Brain pericyte (primary cell): ENCODE measurements around the gene IL17RE.
"Not testable (repeated sequence)": the region's sequence is repeated elsewhere in the genome, so short reads cannot be mapped to it uniquely, and the experiment has no call there.

Source experiments
- DNase-seq: peaks from one replicate; pipeline ENCODE4 v3.0.0-alpha.2; 2012; ENCODE audit warnings: low read depth, low spot score

Gene IL17RE

DNA sequence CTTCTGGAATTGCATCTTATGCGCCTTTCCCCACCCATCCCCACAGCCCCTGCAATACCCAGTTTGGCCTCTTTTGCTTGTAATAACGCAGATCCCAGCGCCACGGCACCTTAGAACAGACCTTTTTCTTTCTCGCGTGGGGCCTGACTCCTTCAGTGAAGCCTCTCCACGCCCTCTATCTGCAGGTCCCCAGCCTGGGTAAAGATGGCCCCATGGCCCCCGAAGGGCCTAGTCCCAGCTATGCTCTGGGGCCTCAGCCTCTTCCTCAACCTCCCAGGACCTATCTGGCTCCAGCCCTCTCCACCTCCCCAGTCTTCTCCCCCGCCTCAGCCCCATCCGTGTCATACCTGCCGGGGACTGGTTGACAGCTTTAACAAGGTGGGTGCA is 31.6 kb downstream of the IL17RE start:
- no peak for DNase-seq

DNA sequence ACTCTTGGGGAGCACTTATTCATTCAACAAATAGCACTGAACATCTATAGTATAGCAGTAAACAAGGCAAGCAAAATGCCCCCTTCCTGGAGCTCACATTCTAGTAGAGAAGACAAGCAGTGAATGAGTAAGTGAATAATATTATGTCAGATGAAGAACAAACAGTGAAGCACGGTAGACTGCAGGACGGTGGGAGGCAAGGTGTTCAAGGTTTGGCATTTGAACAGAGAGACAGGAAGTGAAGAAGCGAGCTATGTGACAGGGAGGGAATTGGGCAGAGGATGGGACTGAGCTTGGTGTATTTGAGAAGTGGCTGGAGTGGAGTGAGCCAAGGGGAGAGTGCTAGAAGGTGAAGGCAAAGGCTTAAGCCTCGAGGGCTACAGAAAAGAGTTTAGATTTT is 32.3 kb downstream of the IL17RE start:
- no peak for DNase-seq

DNA sequence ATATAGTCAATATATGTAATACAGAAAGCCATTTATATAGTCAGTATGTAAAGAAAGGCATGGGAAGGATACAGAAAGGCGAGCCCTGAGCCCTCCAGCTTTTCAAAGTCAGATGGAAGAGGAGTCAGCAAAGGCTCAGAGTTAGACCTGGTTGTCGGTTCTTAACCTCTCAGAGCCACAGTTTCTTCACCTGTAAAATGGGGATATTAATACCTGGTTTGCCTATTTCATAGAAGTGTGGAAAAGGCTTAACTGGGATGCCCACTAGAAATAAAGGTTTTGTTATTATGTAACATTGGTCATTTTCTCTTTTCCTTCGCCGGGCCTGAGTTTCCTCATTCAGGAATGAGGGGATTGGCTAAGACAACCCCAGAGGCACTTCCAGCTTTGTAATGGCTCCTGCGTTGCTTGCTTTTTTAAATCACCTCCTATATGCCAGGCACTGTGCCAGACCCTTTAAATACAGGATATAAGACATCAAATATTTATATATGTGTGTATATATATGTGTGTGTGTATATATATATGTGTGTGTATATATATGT is 33.4 kb downstream of the IL17RE start:
- DNase-seq = no peak

DNA sequence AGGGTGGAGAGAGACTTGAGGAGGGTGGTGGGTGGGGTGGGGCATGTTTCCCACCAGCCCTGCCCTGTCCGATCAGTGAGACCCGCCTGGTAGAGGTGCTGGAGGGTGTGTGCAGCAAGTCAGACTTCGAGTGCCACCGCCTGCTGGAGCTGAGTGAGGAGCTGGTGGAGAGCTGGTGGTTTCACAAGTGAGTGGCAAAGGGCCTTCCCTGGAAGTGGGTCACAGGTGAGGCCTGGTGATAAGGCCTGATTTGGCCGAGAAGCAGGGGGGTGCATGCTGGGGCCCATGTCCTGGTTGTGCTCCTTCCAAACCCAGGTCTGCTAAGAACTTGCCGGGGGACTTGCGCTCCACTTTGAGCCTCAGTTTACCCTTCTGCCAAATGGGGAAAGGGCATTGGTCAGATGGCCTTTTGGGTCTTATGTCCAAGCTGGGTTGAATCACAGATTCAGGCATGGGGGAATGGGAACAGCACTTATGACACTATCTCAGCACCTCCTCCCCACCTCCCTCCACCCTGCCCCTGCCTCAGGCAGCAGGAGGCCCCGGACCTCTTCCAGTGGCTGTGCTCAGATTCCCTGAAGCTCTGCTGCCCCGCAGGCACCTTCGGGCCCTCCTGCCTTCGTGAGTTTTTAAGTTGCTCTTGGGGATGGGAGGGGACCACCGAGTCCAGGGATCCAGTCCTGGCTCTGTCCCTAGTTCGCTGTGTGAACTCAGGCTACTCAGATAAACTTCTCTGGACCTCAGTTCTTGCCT is 35.0 kb downstream of the IL17RE start:
- no peak for DNase-seq

DNA sequence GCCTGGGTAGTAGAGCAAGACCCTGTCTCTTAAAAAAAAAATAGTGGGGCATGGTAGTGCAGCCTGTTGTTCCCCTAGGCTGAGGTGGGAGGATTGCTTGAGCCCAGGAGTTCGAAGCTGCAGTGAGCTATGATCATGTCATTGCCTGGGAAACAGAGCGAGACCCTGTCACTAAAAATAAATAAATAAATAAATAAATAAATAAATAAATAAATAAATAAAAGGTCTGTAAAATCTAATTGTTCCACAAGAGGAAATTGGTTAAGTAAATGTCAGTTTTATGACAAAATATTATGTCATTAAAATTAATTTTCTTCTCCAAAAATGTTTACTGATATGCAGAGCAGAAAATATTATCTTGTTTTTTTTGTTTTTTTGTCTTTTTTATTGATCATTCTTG is 36.3 kb downstream of the IL17RE start:
- DNase-seq = no peak

DNA sequence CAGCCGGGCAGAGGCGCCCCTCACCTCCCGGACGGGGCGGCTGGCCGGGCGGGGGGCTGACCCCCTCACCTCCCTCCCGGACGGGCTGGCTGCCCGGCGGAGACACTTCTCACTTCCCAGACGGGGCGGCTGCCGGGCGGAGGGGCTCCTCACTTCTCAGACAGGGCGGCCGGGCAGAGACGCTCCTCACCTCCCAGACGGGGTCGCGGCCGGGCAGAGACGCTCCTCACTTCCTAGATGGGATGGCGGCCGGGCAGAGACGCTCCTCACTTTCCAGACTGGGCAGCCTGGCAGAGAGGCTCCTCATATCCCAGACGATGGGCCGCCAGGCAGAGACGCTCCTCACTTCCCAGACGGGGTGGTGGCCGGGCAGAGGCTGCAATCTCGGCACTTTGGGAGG is 37.3 kb downstream of the IL17RE start:
- DNase-seq = not testable (repeated sequence)

DNA sequence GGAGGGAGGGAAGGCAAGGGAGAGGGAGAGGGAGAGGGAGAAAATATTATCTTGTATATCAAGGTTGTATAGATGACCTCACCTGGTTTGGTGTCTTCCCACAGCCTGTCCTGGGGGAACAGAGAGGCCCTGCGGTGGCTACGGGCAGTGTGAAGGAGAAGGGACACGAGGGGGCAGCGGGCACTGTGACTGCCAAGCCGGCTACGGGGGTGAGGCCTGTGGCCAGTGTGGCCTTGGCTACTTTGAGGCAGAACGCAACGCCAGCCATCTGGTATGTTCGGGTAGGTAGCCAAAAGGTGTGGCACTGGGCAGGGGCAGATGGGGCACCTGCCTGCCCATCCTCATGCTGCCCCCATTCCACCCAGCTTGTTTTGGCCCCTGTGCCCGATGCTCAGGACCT is 38.1 kb downstream of the IL17RE start:
- DNase-seq = no peak

DNA sequence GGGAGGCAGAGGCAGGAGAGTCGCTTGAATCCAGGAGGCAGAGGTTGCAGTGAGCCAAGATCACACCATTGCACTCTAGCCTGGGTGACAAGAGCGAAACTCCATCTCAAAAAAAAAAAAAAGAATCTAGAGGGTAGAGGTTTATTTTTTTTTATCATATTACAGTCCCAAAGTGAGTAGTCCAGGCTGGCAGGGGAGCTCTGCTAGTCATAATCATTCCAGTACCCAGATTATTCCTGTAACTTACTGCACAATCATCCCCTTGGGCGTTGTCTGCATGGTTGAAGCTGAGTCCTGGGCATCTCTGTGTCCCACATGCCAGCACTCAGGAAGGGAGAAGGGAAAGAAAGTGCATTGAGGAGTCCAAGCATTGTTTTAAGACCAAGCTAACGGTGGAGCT is 39.5 kb downstream of the IL17RE start:
- DNase-seq = no peak

DNA sequence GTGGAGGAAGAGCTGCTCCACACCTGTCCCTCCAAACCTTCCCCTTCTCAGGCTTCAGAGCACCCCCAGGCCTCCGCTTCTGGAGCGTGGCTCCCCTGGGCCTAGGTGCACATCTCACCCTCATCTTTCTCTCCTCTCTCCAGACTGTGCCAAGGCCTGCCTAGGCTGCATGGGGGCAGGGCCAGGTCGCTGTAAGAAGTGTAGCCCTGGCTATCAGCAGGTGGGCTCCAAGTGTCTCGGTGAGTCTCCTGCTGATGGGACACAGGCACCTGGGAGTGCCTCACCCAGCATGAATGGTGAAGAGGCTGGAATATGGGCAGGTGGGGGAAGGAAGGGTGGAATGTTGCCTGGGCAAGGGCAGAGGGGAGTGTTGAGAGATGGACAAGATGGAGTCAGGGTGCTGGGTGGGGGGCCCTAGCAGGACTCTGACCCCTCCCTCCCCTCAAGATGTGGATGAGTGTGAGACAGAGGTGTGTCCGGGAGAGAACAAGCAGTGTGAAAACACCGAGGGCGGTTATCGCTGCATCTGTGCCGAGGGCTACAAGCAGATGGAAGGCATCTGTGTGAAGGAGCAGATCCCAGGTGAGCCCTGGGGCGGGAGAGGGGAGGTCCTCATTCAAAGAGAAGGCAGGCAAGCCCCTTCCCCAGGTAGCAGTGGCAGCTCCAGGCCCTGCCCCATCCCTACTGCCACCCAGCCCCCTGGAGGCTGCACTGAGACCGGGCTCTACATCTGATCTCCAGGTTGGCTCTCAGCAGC is 40.5 kb downstream of the IL17RE start:
- DNase-seq = no peak

DNA sequence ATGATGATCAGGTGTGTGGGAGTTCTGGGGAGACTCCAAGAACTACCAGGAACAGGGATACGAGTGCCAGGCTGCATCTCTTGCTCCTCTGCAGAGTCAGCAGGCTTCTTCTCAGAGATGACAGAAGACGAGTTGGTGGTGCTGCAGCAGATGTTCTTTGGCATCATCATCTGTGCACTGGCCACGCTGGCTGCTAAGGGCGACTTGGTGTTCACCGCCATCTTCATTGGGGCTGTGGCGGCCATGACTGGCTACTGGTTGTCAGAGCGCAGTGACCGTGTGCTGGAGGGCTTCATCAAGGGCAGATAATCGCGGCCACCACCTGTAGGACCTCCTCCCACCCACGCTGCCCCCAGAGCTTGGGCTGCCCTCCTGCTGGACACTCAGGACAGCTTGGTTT is 41.6 kb downstream of the IL17RE start:
- DNase-seq = no peak

DNA sequence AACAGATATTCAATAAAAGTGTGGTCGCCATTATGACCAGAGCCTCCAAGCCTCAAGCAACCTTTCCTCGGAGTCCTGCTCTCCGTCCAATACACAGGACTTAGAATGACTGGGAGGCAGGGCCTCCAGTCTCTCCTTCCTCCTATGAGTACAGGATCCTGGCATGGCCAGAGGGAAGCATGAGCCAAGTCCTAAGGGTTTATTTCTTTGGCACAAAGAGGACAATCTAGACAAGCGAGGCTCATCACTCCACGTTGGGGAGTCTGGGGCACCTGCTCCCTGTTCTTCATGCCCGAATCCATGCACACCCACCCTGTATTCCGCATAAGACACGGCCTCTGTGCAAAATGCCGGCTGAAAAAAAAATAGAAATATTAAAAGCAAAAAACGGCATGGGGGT is 42.7 kb downstream of the IL17RE start:
- DNase-seq = no peak

DNA sequence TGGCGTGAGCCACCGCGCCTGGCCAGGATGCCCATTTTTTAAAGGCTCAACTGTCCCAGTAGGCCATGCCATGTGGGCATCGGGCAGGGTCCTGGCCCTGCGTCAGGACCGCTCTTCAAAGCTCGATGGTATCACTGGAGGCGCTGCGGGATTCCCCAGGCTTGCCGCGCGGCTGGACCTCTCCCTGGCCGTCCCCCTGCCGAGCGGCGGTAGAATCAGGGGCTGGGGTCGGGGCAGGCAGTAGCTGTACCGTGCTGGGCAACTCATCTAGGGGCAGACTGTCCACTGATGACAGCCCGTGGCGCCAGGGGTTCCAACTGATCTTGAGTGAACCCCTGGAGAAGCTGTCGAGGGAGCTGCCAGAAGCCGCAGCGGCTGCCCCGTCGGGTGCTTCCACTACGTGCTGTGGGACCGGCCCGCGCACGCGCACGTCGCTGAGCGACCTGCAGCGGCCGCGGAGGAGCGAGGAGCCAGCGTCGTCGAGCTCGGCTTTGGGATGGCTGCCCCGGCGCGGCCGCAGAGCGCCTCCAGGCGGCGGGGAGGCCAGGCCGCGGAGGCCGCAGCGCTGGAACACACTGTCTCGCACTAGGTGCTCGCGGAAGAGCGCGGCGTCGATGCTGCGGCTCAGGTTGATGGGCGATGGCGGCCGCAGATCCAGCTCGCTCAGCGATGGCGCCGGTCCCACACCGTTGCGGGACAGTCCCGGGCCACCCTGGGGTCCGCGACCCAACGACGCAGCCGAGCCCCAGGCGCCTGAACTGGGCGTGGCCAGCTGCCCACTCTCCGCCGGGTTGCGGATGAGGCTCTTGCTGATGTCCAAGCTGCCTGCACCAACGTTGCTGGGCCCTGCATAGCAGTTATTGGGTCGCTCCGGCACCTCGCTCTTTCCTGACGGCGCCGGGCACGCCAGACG is 43.7 kb downstream of the IL17RE start:
- peak; percentile 77 for DNase-seq

DNA sequence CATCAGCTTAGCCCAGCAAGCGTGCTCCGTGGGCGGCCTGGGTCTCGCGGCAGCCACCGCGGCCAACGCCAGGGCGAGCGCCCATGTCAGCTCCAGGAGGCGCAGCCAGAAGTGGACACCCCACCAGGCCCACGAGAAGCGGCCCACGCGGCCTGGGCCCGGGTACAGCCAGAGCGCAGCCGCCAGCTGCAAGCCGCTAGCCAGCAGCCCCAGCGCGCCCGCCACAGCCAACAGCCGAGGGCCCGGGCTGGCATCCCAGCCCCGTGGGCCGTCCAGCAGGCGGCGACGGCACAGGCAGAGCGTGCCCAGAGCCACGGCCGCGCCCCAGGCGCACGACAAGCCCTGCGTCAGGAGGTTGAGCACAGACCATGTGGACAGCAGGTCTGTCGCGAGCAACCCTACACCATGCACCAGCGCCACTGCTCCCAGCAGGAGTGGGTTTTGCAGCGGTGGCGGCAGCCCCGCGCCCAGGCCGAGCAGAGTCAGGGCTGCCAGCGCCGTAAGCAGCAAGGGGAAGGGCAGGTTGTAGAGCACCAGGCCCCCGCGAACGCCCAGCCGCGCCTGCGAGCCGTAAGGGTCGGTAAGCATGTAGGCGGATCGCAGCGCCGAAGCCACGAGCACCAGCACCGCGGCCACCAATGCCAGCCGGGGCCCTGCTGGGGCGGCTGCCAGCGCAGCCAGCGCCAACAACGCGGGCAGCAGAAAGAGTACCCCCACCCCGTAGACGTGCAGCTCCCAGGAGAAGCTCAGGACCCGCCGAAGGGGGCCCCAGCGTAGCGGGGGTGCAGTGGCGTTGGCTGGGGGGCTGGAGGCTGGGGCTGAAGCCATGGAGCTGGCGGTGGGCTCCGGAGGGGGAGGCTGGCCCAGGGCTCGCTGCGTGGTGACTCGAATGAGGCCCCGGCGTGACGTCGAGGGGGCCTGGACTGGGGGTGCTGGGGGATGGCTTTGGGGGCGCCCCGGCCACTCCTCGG is 44.7 kb downstream of the IL17RE start:
- no peak for DNase-seq

DNA sequence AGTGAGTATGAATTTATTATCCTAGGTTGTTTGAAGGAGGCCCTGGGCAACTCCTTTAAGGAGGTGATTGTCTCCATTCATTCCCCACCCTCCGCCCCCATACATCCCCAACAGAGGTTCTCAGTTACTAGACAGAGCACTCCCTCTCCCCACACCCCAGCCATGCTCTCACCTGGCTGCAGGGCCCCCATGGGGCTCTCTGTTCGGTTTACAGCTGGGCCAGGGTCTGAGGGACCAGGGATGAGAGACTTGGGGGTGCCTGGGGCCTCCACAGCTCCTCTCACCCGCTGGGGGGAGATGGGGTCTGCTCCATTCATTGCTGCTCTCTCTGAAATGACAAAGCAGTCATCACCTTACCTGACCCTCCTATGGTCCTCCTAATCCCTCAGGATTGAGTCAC is 45.9 kb downstream of the IL17RE start:
- no peak for DNase-seq

DNA sequence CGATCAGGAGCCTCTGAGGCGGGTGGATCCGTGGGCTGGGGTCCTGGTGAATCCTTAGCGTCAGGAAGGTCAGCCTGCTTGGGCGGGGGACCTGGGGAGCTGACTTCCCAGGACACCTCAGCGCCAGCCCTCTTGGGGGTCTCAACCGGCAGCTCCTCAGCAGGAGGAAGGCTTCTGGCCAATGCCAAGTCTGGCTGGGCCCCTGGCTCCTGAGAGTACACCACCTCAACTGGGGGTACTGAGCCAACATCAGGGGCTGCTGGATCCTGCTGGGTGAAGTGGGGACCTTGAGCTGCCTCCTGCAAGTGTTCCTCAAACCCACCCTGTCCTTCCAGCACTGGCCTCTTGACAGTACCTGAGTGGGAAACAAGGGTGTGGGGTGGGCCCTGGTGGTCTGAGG is 46.5 kb downstream of the IL17RE start:
- no peak for DNase-seq

DNA sequence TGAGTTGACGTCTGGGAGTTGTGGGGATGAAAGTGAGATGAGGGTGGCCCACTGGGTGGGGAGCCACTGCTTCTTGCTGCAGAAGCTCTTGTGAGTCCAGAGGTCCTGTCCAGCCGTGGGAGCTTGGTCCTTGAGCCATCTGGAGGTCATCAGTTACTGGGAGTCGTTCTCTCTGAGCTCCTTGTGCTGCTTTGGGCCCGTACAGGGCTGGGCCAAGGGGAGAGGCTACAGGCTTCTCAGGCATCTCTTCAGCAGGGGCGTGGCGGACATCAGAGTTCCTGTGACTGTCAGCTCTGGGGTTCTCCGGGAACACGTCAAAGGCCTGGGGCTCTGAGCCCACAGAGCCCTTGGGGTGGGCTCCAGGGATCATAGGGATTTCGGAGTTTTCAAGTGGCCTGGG is 47.0 kb downstream of the IL17RE start:
- no peak for DNase-seq

DNA sequence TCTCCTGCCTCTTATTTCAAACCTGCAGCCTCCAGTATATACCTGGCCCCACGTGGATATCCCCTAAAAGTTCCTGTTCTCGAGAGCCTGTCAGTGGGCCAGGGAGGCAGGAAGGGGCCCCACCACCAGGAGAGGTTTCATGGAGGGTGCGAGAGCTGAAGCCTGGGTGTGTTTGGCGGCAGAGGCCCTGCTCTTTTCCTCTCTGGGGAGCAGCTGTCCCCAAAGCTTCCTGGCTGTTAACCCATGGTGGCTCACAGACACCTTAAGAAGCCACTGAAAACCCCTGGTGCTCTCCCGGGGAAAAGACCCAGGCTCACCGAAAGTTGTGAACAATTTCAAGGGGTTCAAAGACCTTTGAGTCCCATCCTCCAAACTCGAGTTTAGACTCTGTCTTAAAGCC is 48.5 kb downstream of the IL17RE start:
- no peak for DNase-seq

DNA sequence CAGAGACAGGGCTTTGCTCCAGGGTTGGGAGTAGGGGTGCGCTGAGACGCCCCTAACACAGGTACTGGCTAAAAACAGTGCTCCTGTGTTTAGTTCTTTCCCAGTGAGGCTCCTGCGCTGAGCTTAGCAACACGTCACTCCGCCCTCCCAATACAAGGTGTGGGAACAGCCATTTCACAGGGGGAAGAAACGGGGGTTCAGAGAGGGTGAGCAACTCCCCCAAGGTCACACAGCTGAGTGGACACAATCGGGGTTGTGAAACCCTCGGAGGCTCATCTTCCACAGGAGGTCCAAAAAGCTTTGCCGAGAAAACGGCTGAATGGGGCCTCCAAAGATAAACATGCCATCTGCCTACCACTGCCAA is 48.9 kb downstream of the IL17RE start:
- DNase-seq = no peak

DNA sequence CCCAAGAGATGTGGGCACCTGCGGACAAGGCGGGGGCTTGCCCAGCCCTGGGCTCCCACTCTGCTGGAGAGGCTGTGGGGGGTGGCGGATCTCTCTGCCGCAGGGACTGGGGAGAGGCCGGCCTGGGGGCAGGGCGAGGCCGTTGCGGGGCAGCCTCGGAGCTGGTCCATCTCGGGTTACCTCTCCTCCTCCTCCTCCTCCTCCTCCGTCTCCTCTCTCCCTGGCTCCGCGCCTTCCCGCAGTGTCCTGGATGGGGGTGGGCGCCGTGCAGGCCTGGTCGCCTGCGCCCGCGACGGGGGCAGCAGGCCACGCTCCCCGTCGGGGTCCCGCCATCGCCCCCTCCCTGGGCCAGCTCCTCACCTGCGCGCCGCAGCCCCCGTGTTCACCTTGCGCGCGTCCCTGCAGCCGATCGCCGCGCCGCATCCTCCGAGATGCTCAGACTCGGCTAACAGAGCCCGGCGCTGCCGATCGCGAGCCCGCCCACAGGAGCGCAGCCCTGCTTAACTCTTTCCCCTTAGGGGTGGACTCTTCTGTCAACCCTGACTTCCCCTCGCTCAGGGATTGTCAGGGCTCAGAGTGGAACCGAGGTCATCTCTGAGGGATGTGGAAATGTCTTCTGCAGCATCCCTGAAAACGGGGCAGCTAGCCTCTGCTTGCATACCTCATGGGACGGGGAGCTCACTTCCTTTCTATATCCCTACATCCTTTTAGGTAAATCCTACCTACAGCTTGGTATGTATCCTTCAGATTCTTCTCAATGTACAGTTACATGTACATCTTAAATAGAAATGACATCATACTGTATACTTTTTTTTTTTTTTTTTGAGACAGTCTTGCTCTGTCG is 49.5 kb downstream of the IL17RE start, which contains the start of gene PRRT3:
PRRT3 (minus strand) TSS at position 447 of the 844 bp plus-strand sequence. CDS start 2,293 bp downstream, outside the sequence.
- DNase-seq = no peak

DNA sequence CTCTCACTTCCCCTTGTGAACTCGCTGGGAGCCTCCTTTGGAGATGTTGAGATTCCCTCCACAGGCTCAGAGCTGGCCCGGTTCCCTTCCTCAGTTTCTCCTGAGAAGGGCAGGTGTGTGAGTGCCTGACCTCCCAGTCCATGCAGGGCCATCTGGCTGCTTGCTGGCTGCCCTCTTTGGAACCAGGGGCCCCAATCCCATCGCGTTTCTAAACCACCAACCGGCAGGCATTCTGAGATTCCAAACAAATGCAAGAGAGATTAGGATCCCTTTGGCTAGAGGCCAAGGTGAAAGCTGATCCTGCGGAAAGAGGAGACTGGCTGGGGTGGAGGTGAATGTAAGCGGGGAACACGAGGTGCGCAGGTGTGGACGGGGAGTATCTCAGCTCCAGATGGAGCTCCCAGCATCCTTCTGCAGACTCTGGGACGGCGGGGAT is 52.4 kb downstream of the IL17RE start:
- no peak for DNase-seq
